AG04450 (cell line): Measurements from ENCODE around the gene SPEG. TPM values are rescaled to one million over a fixed set of nuclear protein-coding genes. Genes with fewer than 3 reads are reported as not detected.

Experiments used
- CTCF ChIA-PET: fragments of 300-600, 350-600 bp; formaldehyde crosslinking; extraction: SDS; loops from one replicate; lab custom pipeline; 2022; ENCODE audit warnings: antibody characterized with exemption, inconsistent platforms; lab: Charles Lee
- POLR2A ChIA-PET: fragments of 350-600 bp; formaldehyde crosslinking; extraction: SDS; loops from one replicate; lab custom pipeline; 2021; ENCODE audit warnings: antibody characterized with exemption, inconsistent platforms; lab: Yijun Ruan, JAX
- DNase-seq: peaks from one replicate; pipeline ENCODE4 v3.0.0-alpha.2; 2011; ENCODE audit warnings: low read depth, low spot score
- H3K27ac ChIP-seq: one replicate; pipeline ENCODE4 v1.5.1; 2012; ENCODE audit warnings: low read depth, low read length, control low read depth
- H3K27me3 ChIP-seq: one replicate; pipeline ENCODE4 v1.6.0; 2012; ENCODE audit warnings: low read length; ENCODE audit not compliant: control insufficient read depth, insufficient read depth
- H3K4me3 ChIP-seq: 2 replicates; pipeline ENCODE4 v1.5.1; 2011; ENCODE audit warnings: mild to moderate bottlenecking, low read depth, low read length, control low read depth
- H3K9me3 ChIP-seq: 2 replicates; pipeline ENCODE4 v1.5.1; 2012; ENCODE audit warnings: low read length; ENCODE audit not compliant: control insufficient read depth, insufficient read depth
- CTCF ChIP-seq: IDR thresholded peaks from 2 replicates; pipeline ENCODE4 v1.5.1; 2011; ENCODE audit warnings: low read depth, low read length, control low read depth, inconsistent platforms
- polyA plus RNA-seq: library from polyadenylated mRNA; depleted of rRNA; stranded (reverse); fragments of >200 nt; gene quantifications from 2 replicates; pipeline ENCODE4 v1.2.3, GENCODE V29; 2011

Gene SPEG
- polyA plus RNA-seq, 1 experiment = 28.0 TPM

DNA sequence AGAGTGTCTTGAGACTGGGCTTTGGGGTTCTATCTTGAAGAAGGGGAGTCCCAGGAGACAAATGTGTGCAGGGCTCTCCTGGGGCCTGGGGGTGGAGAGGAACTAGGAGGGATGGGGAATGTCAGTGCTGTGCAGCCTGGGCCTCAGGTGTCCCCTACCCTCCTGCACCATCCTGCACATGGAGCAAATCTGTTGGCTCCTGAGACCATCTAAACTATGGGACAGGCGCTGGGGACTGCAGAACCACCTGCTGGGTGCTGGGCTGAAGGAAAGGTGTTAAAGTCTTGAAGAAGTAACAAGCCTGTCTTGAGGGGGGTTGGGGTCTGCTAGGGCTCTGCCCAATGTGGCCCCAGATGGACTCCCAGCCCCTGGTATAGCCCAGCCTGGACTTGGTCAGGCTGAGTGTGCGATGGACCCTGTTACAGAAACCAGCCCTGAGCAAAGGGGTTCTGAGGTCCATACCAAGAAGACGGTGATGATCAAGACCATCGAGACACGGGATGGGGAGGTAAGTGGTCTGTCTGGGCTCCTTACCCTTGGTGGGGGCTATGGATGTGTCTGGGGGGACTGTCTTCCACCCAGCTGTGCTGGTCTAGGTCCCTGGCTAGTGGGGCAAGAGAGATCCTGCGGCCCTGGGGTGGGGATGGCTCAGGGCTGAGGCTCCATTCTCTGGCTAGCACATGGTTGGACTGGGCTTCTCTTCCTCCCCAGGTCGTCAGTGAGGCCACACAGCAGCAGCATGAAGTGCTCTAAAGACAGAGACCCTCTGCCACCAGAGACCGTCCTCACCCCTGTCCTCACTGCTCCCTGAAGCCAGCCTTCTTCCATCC is 9.2 kb upstream of the SPEG start:
- DNase-seq = no peak
- Histone ChIP-seq H3K4me3 (no peak overlapping the region), H3K9me3 (no peaks in the 10 kb centered on the region; the same call in 1 of the 2 replicates), H3K27me3 (no peaks in the 10 kb centered on the region), H3K27ac (no peak overlapping the region)
- ChIA-PET CTCF (interaction anchor here (1.4 kb wide), 2 partner anchors 23 to 34 kb away, joined by 4 to 5 read pairs; no protein-coding TSS in a partner anchor), POLR2A (interaction anchor here (0.7 kb wide), 1 partner anchor 28 kb away, joined by 4 read pairs; no protein-coding TSS in a partner anchor)
- TF ChIP-seq CTCF = no peak

DNA sequence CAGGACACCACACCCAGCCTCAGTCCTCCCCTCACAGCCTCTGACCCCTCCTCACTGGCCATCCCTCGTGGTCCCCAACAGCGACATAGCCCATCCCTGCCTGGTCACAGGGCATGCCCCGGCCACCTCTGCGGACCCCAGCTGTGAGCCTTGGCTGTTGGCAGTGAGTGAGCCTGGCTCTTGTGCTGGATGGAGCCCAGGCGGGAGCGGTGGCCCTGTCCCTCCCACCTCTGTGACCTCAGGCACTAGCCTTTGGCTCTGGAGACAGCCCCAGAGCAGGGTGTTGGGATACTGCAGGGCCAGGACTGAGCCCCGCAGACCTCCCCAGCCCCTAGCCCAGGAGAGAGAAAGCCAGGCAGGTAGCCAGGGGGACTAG is 8.6 kb upstream of the SPEG start:
- no peak for TF ChIP-seq CTCF
- CTCF ChIA-PET = no interaction called here
- Histone ChIP-seq H3K9me3 (no peaks in the 10 kb centered on the region; the same call in 1 of the 2 replicates), H3K27ac (no peak overlapping the region), H3K27me3 (no peaks in the 10 kb centered on the region), H3K4me3 (no peak overlapping the region)
- POLR2A ChIA-PET = no interaction called here
- no peak for DNase-seq

- POLR2A ChIA-PET = no interaction called here
- no peaks in the 10 kb centered on the region for H3K27me3 ChIP-seq
- H3K27ac ChIP-seq = no peak overlapping the region
- no peaks in the 10 kb centered on the region; the same call in 1 of the 2 replicates for H3K9me3 ChIP-seq
- no peak for TF ChIP-seq CTCF
- DNase-seq = no peak
- CTCF ChIA-PET = interaction anchor here (2.1 kb wide), 1 partner anchor 24 kb away, joined by 8 read pairs; no protein-coding TSS in a partner anchor
- no peak overlapping the region for H3K4me3 ChIP-seq
Observed at GRCh38 chr2:219426534-219427136, 8.0 kb upstream of the SPEG start.

DNA sequence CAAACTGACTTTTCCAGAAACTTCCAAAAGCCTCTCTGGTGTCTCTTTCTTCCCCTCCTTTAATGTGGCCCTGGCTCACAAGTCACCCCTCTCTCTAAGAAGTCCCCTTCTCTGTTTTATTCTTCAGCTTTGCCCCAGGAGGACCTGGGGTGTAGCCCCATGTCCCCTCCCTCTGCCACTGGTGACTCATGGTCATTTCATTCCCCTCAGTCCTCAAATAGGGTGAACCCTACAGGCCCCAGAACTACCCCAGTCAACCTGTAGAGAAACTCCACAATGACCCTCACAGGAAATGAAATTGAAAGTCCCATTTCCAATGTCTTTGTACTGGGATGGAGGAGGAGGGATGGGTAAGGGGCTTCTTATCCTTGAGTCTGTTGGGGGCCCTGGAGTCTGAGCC is 6.2 kb upstream of the SPEG start:
- Histone ChIP-seq H3K27me3 (no peaks in the 10 kb centered on the region), H3K27ac (no peak overlapping the region), H3K4me3 (no peak overlapping the region), H3K9me3 (no peaks in the 10 kb centered on the region; the same call in 1 of the 2 replicates)
- TF ChIP-seq CTCF = no peak
- ChIA-PET CTCF (interaction anchor here (0.6 to 2.1 kb wide), 4 partner anchors 10 to 101 kb away, joined by 3 to 8 read pairs (median 4); partner anchors contain the start of gene DES), POLR2A (interaction anchor here (0.8 kb wide), 1 partner anchor 49 kb away, joined by 3 read pairs; no protein-coding TSS in a partner anchor)
- DNase-seq = no peak
